Hepatic stellate cell (primary cell): Measurements from ENCODE around the gene TMEM150C.
"Not testable (repeated sequence)": the region's sequence is repeated elsewhere in the genome, so short reads cannot be mapped to it uniquely, and the experiment has no call there.

ENCODE experiments used
- DNase-seq: peaks from one replicate; pipeline ENCODE4 v3.0.0; 2011; ENCODE audit warnings: low spot score

The TMEM150C gene

DNA sequence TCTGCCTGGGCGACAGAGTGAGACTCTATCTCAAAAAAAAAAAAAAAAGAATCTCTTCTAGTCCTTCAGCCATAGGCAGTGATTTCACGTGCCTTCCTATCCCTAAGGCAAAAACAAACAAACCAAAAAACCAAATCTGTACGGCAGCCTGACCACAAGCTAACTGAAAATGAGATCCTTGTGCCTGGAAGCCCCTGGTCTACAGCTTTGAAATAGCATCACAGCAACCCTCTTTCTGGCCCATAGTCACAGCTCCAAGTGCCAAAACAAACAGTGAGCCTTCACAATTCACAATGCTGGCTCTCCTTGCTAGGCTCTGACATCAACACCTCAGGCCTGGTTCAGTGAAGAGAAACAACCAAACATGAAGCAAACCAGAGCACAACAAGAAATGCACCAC is 46.1 kb downstream of the TMEM150C start:
- DNase-seq, result no peak

DNA sequence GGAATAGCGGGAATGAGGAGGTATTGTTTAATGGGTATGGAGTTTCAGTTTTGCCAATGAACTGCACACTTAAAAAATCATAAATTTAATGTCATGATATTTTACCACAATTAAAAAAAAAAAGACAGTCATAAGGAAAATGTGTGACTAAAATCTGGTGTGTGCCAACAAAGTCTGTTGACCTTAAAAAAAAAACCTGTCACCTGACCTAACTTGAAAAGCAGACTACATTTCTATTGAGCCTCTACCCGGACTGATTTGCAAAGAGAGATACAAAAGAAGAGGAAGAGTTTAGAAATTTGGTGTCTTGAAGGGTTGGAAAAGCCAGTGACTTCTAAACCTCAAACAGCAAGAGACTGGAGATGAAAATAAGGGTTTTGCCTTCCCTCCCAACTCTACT is 48.4 kb downstream of the TMEM150C start:
- DNase-seq, result no peak

DNA sequence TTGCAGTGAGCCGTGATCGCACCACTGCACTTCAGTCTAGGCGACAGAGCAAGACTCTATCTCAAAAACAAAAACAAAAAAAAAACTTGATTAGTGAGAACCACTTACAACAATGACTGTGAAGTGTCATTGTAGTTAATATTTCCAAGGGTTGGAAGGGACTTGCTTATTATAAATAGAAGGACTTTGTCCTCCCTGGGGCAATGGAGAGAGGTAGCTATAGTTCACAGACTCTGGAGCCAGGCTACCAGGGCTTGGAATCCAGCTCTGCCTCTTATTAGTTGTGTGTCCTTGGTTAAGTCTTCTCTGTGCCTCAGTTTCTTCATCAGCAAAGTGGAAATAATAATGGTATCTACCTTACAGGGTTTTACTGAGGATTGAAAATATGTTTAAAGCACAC is 51.6 kb downstream of the TMEM150C start:
- no peak for DNase-seq

DNA sequence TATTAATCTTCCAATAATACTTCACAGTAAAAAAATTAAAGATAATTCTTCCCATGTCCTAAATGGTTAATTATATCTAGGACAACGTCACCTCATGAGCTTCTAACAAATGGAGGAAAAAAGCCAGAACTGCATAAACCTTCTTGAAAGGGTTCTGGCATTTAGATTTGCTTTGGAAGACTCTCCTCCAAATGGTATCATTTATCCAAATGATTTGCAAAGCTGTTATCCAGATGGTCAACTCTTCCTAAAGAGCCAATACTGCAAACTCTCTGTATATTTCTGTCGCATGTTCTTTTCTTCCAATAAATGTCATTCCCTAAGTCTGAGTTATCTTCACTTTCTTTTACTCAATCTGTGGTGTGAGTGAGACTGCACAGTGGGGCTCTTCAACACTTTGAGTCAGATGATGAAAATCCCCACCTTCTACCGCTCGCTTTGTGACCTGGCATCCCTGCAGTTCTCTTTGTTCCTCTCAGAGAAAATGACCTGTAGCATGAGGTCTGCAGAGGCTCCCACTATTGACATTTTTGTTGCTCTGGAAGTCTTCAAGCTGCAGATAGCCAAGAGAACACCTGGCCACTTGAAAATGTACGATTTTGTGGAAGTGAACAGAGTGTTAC is 52.9 kb downstream of the TMEM150C start:
- DNase-seq, result no peak

DNA sequence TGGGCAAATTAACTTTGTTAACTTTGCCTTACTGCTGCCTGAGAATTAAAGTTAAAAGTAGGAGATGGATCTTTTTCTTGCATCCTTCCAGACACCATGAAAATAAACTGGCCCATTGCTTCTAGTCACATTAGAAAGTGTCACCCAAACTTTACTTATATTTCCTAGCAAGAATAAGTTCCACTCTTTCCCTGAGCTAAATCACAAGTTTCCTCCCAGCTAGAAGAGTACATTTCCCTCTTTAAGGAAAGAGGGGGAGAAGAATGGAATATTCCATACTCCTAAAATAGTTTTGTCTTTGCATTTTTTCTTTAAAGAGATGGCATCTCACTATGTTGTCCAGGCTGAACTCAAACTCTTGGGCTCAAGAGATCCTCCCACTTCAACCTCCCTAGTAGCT is 53.8 kb downstream of the TMEM150C start:
- DNase-seq, result no peak

DNA sequence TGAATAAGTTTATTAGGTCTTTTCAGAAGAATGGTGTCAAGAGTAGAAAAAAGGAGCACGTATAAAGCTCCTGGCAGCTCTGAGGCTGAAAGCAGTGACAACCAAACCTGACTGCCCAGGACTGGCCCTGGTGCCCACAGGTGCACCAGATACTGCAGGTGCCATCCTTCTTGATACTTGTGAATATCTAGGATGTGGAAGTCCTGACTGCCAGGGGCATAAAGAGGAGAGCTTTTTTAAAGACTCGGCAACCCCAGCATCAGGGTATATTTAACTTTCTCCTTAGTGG is 60.7 kb downstream of the TMEM150C start:
- no peak for DNase-seq

DNA sequence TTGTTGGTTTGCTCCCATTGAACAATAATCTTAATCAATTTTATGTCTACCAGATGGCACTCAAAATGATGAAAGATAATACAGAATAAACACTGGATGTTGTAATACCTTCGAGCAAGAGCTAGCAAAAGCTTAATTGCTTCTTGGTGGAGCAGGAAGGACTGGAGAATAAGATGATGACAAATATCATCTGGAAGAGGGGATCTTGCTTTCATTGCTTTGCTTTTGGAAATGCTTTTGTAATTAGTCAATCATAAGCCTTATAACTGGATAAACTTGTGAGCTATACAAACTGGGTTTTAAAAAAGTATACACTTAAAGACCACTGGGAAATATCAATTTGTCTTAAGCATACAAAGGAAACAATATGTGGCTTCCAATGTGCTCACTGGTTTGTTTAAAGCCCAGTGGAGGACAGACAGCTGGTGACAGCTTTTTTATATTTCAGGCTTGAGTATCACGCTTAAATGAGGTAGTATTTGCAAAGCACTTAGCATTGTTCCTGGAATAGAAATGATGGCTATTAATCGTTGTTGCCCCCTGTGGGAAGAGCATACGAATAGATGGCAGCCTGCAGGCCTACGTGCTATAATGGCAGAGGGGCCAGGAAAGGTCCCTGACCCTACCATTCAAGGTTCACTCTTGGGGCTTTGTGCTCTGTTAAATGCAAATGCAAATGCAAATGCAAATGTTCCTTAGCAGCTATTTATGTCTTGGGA is 61.2 kb downstream of the TMEM150C start:
- no peak for DNase-seq

DNA sequence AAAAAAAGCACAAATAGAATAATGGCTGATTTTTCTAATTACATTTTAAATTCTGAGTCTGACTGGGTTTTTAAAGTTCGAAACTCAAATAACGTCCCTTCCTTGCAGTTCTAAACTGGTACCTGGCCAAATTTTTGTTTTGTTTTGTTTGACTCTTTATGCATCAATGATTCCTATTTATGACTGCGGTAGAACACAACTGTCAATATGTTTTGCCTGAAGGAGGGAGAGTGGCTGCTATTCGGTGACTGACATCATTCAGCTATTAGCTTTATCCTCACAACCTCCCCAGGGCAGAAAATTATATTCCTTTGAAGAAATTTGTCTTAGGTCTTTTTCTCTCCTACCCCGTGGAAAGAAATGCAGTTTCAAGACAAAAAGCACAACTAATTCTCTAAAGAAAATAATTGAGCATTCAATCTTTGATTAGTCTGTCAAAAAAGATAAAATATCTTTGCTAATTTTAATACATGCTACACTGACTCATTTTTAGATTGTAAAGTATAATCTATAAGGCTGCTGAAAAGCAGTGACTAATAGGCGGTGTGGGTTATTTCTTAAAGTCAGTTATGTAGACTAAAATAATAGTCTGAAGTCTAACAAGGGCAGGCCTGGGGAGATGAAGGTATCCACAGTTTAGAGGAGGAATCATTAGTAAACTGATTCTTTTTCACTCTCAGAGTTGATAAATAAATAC is 61.9 kb downstream of the TMEM150C start:
- DNase-seq, result no peak

DNA sequence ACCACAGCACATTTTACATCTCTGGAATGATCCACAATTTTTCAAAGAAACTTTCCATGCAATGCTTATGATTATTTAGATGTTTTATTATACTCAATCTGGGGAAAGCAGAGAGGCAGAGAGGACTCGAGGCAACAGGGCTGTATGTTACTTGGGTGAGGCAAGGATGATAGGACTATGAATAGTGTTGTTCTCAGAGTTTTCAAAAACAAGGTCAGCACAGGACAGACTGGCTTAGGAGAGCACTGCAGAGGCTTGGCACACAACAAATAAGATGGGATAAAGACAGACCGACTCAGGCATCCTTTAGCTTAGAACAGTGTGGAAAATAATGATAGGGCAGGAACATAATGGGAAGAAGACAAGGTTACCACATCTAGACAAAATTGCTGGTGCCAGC is 65.4 kb downstream of the TMEM150C start:
- DNase-seq, result no peak

DNA sequence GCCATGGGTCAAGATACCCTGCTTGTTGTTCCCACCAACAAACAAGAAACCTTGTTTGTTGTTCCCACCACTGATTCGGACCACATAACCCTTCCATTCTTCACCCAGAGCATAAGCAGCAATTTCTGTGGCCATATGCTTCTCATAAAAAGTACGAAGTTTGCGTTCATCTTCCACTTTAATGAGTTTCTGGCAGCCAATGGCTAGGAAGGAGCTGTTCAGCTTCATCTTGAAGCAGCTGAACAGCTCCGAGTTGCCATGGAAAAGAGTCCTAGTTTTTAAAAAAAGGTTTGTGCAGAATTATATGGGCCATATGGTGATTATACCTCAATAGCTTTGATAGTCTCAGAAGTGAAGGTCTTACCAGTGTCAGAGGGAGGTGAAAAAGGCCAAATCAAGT is 66.1 kb downstream of the TMEM150C start:
- no peak for DNase-seq

DNA sequence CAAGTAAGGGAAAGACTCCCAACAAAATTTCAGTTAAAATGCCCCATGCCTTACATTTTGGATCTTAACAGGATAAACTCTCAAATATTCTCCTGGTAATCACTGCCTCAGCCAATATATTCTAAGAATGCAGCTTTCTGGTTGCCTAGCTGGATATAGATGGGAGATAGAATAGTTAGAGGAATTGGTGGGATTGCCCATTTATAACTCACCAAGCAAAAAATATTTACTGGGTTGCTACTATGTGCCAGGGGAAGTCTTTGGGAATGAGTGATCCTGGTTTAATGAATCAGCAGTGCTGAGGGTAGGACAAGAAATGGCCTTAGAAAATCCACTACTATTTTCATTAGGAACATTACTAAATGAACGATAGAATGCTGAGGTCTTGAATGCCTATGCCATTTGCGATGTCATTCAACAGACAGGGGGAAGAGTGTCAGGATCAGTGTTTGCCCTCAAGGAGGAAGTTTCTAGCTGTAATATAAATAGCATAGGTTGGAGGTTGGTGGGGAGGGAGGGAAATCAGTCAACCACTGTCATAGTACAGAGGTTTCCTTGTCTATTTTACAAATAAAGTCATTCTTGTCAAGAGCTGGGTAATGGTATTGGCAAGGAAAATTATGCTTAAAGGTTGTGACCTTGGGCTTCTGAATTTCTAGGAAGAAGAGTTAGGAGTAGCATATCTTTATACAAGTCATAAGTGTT is 67.9 kb downstream of the TMEM150C start:
- no peak for DNase-seq

DNA sequence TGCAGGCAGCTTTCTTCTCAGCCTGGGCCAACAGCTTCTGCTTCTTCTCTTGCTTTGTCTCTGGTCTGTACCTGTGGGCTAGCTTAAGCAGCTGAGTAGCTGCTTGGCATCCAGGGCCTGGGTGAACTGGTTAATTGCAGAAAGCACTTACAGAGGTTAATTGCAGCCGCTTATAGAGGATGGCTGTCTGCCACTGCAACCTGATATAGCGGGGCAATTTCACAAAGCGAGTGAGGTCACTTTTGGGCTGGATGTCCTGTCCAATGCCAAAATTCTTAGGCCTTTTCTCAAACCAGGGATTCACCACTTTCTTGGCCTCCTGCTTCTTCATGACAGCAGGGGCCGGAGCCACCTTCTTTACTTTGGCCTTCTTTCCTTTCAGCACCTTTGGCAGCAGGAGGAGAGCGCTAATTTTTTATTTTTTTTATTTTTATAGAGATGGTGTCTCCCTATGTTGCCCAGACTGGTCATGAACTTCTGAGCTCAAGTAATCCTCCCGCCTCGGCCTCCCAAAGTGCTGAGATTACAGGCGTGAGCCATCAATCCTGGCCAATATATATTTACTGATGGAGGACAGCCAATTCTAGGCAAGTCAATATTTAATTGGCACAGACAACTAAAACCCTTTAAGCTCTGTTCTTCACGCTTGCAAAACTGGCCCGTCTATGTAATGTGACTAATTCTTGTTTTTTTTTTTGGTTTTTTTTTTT is 70.4 kb downstream of the TMEM150C start:
- no peak for DNase-seq

DNA sequence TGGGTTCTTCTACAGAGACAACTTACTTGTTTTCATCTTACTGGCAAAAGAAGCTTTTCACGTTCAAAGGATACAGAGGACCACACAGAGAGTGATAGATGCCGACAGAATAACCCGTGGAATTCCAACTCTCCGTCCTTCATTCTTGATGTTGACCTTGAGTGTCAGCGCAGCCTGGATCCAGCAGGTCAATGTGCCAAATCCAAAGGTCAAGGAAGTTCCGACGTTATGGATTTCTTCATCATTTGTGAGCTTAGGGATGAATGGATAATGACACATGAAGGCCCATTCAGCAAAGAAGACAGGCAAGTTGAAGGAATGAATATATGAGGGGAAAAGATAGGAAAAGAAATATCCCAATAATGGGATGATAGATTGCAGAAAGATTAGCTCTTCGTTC is 71.8 kb downstream of the TMEM150C start:
- no peak for DNase-seq

DNA sequence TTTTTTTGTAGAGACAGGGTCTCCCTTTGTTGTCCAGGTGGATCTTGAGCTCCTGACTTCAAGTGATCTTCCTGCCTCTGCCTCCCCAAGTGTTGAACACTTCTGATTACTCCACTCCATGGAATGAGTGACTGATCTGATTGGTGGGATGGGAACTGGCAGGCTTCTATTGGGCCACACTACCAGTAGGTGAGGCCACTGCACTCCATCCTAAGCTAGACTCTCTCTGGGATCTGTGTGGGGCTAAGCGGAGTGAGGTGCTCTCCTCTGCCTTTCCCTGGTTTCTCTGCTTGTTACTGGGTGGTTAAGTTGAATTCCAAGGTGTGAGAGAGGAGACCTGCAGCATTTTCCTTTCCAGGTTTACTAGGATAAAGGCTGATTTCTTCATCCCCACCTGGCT is 72.7 kb downstream of the TMEM150C start:
- no peak for DNase-seq

DNA sequence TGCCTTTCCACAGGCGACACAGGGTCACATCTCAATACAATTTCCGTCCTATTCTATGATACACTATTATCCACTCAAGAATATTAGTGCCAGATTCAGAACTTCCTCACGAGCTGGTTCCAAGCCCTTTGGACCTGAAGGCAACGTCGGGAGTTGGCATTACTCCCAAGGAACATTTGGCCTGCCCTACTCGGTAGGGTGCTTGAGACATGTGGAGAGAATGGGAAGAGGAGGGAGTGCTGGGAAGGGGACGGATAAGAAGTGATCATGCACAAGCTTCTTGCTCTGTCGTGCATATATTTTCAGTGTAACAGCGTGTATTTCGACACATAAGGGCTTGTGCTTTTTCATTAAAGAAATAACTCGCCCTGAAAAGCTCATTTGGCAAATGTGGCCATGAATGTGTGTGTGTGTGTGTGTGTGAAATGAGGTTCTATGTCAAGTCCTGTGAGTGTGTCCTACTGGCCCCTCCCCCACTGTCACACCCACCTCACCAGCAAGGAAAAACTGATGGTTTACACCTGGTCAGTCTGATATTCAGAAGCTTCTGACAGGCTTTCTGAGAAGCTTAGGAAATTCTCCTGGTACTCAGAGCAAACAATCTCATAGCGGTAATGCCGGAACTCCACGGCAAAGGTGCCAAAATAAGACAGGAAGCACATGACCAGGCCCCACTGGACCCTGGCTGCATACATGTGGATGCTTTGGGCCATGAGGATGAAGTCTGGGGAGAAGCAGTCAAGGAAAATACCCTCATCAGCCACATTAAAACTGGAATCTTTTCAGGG is 76.6 kb downstream of the TMEM150C start:
- no peak for DNase-seq

DNA sequence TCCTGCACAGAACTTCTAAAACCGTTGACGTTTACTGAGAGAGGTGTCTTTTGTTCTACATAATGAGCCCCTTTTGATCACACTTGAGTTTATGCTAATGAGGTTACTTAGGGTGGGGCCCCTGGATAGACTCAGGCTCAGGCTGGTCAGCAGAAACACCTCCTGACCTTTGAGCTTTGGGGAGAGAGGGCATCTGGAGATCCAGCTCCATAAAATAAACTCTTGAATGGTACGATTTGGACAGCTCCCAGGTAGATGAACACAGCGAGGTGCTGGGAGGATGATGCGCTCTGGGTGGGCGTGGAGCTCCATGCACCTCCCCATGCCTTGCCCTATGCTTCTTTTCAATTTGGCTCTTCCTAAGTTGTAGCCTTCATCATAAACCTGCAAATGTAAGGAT is 79.4 kb downstream of the TMEM150C start:
- no peak for DNase-seq

DNA sequence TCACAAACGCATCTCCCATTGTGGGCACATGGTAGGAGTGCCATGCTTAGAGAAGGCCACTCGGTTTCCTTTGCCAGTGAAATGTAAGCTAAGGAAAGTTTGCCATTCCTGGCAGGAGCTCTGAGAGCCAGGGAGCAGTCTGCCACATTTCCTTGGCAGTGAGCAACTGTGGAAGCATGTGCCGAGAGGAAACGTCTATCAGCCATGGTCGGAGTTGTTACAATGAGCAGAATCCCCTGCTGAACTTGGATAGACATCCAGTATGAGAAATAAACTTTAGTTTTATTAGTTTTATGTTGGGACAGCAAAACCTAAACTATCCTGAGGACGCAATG is 80.3 kb downstream of the TMEM150C start:
- DNase-seq, result no peak

DNA sequence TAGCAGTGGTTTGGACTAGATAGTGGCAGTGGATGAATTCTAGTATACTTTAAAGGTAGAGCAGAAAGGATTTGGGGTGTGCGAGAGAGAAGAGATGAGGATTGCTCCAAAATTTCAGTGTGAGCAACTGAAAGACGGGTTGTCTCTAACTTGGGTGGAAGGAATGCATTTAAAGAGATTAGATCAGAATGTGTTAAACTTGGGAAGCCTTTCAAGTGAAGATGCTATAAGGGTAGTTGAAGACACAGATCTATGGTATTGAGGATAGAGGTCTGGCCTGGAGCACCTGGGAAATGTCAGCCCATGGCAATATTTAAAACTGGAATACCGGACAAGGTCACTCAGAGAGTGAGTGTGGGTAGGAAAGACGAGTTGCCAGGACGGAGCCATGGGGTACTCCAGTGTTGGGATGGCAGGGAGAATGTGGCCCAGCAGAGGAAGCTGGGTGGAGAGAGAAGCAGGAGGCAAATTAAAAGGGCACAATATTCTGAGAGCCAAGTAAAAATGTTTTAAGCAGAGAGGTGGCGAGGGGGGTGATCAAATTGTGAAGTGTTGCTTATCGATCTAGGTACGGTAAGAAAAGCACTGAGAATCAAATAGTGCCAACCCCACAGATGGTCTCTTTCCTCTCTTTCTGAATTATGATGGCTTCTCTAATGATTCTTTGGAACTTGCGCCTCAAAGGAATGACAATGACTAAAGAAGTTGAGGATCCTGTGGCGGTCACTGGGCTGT is 80.8 kb downstream of the TMEM150C start:
- no peak for DNase-seq

DNA sequence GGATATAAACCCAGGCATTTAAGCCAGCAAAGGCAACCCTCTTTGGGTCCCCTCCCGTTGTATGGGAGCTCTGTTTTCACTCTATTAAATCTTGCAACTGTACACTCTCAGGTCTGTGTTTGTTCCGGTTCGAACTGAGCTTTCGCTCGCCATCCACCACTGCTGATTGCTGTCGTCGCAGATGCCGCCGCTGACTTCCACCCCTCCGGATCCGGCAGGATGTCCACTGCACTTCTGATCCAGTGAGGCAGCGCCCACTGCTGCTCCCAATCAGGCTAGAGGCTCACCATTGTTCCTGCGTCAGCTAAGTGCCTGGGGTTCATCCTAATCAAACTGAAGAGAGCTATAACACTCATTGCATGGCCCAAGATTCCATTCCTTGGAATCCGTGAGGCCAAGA is 82.2 kb downstream of the TMEM150C start:
- no peak for DNase-seq

DNA sequence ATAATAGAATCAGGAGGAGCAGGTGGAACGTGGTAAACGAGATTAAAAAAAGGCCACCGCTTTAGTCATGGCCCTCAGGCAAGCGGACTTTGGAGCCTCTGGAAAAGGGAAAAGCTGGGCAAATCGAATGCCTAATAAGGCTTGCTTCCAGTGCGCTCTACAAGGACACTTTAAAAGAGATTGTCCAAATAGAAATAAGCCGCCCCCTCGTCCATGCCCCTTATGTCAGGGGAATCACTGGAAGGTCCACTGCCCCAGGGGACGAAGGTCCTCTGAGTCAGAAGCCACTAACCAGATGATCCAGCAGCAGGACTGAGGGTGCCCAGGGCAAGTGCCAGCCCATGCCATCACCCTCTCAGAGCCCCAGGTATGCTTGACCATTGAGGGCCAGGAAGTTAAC is 84.3 kb downstream of the TMEM150C start:
- not testable (repeated sequence) for DNase-seq

DNA sequence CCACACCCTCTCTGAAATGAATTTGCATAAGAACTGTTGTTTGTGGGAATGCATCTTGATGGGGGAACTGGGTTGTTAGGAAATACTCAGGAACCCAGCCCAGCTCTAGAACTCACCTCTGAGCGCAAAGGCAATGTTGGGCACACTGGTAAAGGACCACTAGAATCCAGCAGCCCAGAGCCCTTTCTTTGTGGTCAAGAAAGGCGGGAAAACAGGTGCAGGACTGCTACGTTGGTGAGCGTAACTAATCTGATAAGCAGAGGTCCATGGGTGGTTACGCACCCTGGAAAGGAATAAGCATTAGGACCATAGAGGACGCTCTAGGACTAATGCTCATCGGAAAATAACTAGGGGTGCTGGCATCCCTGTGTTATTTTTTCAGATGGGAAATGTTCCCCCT is 85.9 kb downstream of the TMEM150C start:
- not testable (repeated sequence) for DNase-seq
